Fibroblast of the aortic adventitia (primary cell): ENCODE results near the gene ATG12. TPM values are rescaled to one million over a fixed set of nuclear protein-coding genes. Genes with fewer than 3 reads are reported as not detected.

Experiments used
- DNase-seq: peaks from one replicate; pipeline ENCODE4 v3.0.0-alpha.2; 2010; ENCODE audit warnings: low read depth
- H3K4me3 ChIP-seq: 2 replicates; pipeline ENCODE4 v1.5.1; 2011; ENCODE audit warnings: low read depth, mild to moderate bottlenecking, control low read depth, low read length, moderate library complexity
- total RNA-seq: library from RNA; depleted of rRNA; stranded (reverse); fragments of >200 nt; gene quantifications from 2 replicates; pipeline ENCODE4 v1.2.3, GENCODE V29; 2012; ENCODE audit warnings: low replicate concordance
- TF ChIP-seq, protein P1 (sequence below): IDR thresholded peaks from 2 replicates; pipeline ENCODE4 v1.5.1; 2011; ENCODE audit warnings: mild to moderate bottlenecking, low read length, control low read depth, inconsistent platforms; ENCODE audit not compliant: insufficient read depth

ATG12 gene
- total RNA-seq, 1 donor: 105 TPM

DNA sequence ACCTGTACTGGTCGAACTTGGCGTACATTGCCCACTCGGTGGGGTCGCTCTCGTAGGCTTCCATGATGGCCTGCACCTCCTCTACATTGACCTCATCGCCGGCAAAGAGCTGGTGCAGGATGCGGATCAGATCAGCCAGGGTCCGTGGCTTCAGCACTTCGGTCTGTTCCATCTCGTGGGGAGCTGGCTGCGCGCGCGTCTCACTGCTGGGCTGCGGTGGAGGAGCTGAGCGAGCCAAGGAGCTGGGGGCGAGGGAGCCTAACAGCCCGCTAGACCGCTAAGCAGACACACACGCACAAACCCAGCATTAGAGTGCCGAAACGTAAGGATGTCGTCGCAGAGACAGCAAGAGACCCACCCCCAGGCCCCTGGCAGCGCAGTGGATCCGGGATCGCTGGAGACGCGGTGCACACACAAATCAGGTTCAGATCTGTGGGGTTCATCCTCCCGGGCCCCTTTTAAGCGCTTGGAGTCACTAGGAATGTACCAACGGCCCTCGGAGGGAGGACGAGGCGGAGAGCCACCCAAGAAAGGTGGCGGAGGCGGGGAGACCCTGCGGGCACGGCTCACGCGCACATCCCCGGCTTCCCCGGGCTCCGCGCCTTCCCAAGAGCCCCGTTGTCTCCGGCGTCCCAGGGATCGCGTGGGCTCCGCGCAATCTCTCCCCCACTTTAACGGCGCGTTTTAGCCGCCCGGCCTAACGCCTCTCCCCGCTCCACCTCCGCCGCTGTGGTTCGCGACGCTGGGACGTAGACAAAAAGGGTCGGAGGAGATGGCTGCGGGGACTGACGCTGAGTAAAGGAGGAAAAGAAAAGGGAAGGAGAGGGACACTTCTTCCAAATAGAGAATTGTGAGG lies 24.9 kb downstream of the ATG12 start, which contains the start of gene CDO1:
CDO1 (minus strand) TSS at position 434 of the 856 bp plus-strand sequence; CDS start at position 172, 262 bp downstream.
- DNase-seq: peak; percentile 69
- H3K4me3 ChIP-seq: peak within 1 kb of the TSS; percentile 74

DNA sequence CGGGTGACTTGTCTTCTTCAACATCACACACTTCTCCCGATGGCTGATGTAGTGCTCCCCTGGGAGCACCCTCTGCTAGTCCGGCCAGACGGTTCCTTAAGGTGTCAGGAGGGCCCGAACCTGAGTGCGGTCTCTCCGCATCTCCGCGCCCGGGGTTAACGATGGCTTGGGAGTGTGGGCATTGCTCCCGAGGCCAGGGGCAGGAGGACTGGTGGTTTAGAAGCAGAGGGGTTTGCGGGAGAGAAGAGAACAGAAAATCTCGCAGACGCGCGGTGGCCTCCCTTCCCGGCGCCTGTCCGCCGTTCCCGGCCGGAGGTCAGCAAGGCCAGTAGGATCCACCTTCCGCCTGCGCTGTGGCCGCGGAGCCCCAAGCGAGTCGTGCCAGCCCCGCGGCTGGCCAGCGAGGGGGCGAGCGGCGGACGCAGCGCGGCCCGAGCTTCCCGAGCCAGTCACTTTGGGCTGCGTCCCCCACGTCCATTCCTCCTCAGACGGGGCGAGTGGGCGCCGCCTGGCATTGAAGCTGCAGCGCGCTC lies 25.6 kb downstream of the ATG12 start:
- H3K4me3 ChIP-seq: peak overlapping the region; percentile 74
- TF ChIP-seq, protein P1, sequence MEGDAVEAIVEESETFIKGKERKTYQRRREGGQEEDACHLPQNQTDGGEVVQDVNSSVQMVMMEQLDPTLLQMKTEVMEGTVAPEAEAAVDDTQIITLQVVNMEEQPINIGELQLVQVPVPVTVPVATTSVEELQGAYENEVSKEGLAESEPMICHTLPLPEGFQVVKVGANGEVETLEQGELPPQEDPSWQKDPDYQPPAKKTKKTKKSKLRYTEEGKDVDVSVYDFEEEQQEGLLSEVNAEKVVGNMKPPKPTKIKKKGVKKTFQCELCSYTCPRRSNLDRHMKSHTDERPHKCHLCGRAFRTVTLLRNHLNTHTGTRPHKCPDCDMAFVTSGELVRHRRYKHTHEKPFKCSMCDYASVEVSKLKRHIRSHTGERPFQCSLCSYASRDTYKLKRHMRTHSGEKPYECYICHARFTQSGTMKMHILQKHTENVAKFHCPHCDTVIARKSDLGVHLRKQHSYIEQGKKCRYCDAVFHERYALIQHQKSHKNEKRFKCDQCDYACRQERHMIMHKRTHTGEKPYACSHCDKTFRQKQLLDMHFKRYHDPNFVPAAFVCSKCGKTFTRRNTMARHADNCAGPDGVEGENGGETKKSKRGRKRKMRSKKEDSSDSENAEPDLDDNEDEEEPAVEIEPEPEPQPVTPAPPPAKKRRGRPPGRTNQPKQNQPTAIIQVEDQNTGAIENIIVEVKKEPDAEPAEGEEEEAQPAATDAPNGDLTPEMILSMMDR: no peak
- no peak for DNase-seq

More for the DNA sequence above, 24.9 kb downstream of the ATG12 start, which contains the start of gene CDO1:
- TF ChIP-seq, protein P1: no peak

- TF ChIP-seq, protein P1: peak; percentile 19
- DNase-seq: peak; percentile 57
- peak overlapping the region; percentile 74 for H3K4me3 ChIP-seq
Observed at GRCh38 chr5:115815006-115815692, 26.2 kb downstream of the ATG12 start.

DNA sequence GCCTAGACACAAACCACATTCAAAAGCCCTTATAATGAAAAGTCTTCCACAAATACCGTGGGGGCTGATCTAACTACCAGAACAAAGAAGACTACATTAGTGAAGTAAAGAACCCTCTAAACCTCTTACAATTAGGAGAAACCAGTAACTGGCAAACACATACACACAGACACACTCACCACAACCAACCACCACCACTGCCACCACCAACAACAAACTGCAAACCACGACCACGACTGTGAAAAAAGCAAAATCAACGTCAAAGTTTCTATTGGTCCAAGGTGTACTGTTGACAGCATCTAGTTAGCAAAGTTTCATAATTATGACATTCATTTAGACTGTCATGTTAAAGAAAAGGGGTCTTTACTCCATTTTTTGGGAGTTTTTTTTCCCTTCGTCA lies 27.6 kb downstream of the ATG12 start:
- DNase-seq: no peak
- H3K4me3 ChIP-seq: no peak overlapping the region
- TF ChIP-seq, protein P1: no peak

DNA sequence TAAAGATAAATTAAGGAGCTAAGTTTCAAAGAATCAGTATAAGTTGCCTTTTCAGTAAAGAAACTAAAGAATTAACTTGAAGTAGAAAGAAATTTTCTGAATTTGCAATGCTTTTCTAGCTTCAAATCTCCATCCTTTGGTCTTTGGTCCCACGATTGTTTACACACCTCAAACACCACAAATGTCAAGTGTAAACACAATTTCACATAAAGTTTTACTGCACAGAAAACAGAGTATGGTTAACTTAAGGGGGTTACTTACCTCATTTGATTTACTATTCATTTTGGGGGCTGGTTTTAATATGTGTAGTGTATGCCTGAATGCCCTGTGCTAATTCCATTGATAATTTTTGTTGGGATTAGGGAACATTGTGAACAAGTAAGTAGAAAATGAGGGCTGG lies 29.0 kb downstream of the ATG12 start:
- H3K4me3 ChIP-seq: no peak overlapping the region
- DNase-seq: no peak
- TF ChIP-seq, protein P1: no peak

GRCh38 chr5:115811406-115811805 lies 30.0 kb downstream of the ATG12 start:
- no peak overlapping the region for H3K4me3 ChIP-seq
- DNase-seq: no peak
- TF ChIP-seq, protein P1: no peak
